Kidney (tissue), 14 donors: ENCODE measurements around the gene STAT6. TPM values are rescaled to one million over a fixed set of nuclear protein-coding genes. Genes with fewer than 3 reads are reported as not detected.

ENCODE experiments used
- DNase-seq, 5 donors: peaks; one replicate each; pipeline ENCODE4 v3.0.0-alpha.2; 2013 to 2020
- FAIRE-seq: peaks from 2 replicates; lab custom pipeline; 2012; peaks lifted over from hg19 to GRCh38; lab: Jason Lieb, UNC
- H3K27ac ChIP-seq, 2 donors: one replicate each; pipeline ENCODE4 v1.7.0; 2013; ENCODE audit warnings: low read depth in 2 of 2, low read length in 2 of 2, inconsistent platforms in 1 of 2
- H3K27me3 ChIP-seq: one replicate; pipeline ENCODE4 v1.7.1; 2013; ENCODE audit warnings: low read length, inconsistent platforms; ENCODE audit not compliant: control insufficient read depth, insufficient read depth
- H3K36me3 ChIP-seq, 3 donors: one replicate each; pipeline versions ENCODE4 v1.7.0 to v1.7.1; 2013; ENCODE audit warnings: low read length in 3 of 3, control low read depth in 1 of 3, inconsistent platforms in 1 of 3; ENCODE audit not compliant: insufficient read depth in 3 of 3, control insufficient read depth in 2 of 3
- H3K4me1 ChIP-seq, 3 donors: one replicate each; pipeline versions ENCODE4 v1.7.0 to v1.7.1; 2013; ENCODE audit warnings: low read length in 3 of 3, inconsistent platforms in 1 of 3, low read depth in 1 of 3; ENCODE audit not compliant: control insufficient read depth in 2 of 3, insufficient read depth in 2 of 3
- H3K4me3 ChIP-seq, 3 donors: one replicate each; pipeline versions ENCODE4 v1.7.0 to v1.8.1; 2013; ENCODE audit warnings: low read length in 3 of 3, control low read depth in 1 of 3, inconsistent platforms in 1 of 3
- H3K9ac ChIP-seq, 3 donors: one replicate each; pipeline versions ENCODE4 v1.7.0 to v1.7.1; 2013; ENCODE audit warnings: low read length in 3 of 3, control low read depth in 1 of 3, inconsistent platforms in 1 of 3
- H3K9me3 ChIP-seq, 3 donors: one replicate each; pipeline versions ENCODE4 v1.7.0 to v1.7.1; 2013; ENCODE audit warnings: low read length in 3 of 3, control low read depth in 1 of 3, inconsistent platforms in 1 of 3; ENCODE audit not compliant: control insufficient read depth in 2 of 3, insufficient read depth in 1 of 3
- CTCF ChIP-seq: IDR thresholded peaks from 3 replicates; pipeline ENCODE4 v1.5.1; 2012; ENCODE audit warnings: mild to moderate bottlenecking, moderate library complexity, borderline replicate concordance; ENCODE audit not compliant: insufficient read depth; ENCODE audit errors: extremely low read depth
- intact Hi-C: fragments of 100-400 bp; cut with DNase I; formaldehyde crosslinking; loops from one replicate; pipeline ENCODE4 v1.11.1; 2022
- polyA plus RNA-seq: library from polyadenylated mRNA; stranded (reverse); fragments of 350-450 nt; fragmentation: Illumina TruSeq; extraction: RNeasy Lipid Tissue Mini Kit (QIAGEN cat#74804); gene quantifications from one replicate; pipeline ENCODE4 v1.2.3, GENCODE V29; 2014; ENCODE audit warnings: low read depth, low replicate concordance; ENCODE audit not compliant: insufficient read depth
- total RNA-seq: library from RNA; stranded (reverse); fragmentation: NEBNext Ultra II Directional; extraction: Animal tissue kit (Norgen Biotek cat#: 25700); gene quantifications from one replicate; pipeline ENCODE4 v1.2.1, GENCODE V29; 2021
- donor health status: control.
- donor health status: control.
- donor health status: control.
- donor health status: control.
- donor health status: control.
- donor health status: DM: yes; HTN: yes; CAD: no.
- donor health status: Normal renal cell carcinoma (clear cell type).

The STAT6 gene
- total and polyA plus RNA-seq, 2 donors from 2014 or later: 74.8 to 232 TPM

- intact Hi-C loops: no loop called here
- Histone ChIP-seq H3K27ac (no peak overlapping the region), H3K4me3 (no peak overlapping the region), H3K4me1 (peaks cover 0 to 15% (median 5%) of the 10 kb centered on the region in 3 donors), H3K36me3 (no peaks in the 10 kb centered on the region), H3K9me3 (no peaks in the 10 kb centered on the region), H3K9ac (no peak overlapping the region), H3K27me3 (no peaks in the 10 kb centered on the region)
- no peak for TF ChIP-seq CTCF
- FAIRE-seq (no peak), DNase-seq (no peak)
Measured at GRCh38 chr12:57133916-57134315, 22.8 kb upstream of the STAT6 start.

- H3K9me3 ChIP-seq: no peaks in the 10 kb centered on the region
- no peak overlapping the region for H3K4me3 ChIP-seq
- peak overlapping the region in 1 of 2 donors; percentile 67 for H3K27ac ChIP-seq
- no peak overlapping the region for H3K9ac ChIP-seq
- H3K27me3 ChIP-seq: no peaks in the 10 kb centered on the region
- intact Hi-C loops: no loop called here
- no peaks in the 10 kb centered on the region for H3K36me3 ChIP-seq
- TF ChIP-seq CTCF: no peak
- FAIRE-seq (no peak), DNase-seq (no peak)
- H3K4me1 ChIP-seq: peaks cover 0 to 15% (median 5%) of the 10 kb centered on the region in 3 donors
Measured at GRCh38 chr12:57133013-57133569, 21.9 kb upstream of the STAT6 start.

- FAIRE-seq: no peak
- H3K4me1 ChIP-seq: peaks cover 0 to 17% (median 5%) of the 10 kb centered on the region in 3 donors
- H3K4me3 ChIP-seq: no peak overlapping the region
- H3K9me3 ChIP-seq: no peaks in the 10 kb centered on the region
- TF ChIP-seq CTCF: no peak
- no peaks in the 10 kb centered on the region for H3K36me3 ChIP-seq
- intact Hi-C loops: no loop called here
- H3K27ac ChIP-seq: peak overlapping the region; percentile 1 to 67
- H3K9ac ChIP-seq: peak overlapping the region in 1 of 3 donors; percentile 4
- no peak for DNase-seq
- no peaks in the 10 kb centered on the region for H3K27me3 ChIP-seq
Measured at GRCh38 chr12:57131896-57132744, 21.0 kb upstream of the STAT6 start.
